Measurements from ENCODE around the gene ARAP3.

DNA sequence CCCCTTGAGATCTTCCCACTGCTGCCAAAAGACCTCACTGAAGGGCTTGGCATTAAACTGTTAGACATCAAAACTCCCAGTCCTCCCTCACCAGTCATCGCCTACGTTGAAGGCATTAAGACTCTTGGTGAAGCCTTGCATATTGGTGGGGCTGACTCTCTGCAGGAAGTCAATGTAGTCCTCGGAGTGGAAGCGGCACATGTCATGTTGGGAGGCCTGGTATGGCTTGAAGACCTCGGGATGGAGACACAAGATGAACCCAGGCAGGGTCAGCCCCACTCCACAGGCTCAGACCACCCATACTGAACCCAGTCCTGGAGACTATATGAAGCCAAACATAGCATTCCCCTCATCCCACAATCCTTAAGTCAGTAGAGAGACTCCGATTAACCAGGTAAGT lies 47.3 kb downstream of the ARAP3 start:
- TF ChIP-seq, protein P1, sequence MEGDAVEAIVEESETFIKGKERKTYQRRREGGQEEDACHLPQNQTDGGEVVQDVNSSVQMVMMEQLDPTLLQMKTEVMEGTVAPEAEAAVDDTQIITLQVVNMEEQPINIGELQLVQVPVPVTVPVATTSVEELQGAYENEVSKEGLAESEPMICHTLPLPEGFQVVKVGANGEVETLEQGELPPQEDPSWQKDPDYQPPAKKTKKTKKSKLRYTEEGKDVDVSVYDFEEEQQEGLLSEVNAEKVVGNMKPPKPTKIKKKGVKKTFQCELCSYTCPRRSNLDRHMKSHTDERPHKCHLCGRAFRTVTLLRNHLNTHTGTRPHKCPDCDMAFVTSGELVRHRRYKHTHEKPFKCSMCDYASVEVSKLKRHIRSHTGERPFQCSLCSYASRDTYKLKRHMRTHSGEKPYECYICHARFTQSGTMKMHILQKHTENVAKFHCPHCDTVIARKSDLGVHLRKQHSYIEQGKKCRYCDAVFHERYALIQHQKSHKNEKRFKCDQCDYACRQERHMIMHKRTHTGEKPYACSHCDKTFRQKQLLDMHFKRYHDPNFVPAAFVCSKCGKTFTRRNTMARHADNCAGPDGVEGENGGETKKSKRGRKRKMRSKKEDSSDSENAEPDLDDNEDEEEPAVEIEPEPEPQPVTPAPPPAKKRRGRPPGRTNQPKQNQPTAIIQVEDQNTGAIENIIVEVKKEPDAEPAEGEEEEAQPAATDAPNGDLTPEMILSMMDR (IDR thresholded peaks at IDR 0.05; ENCODE audit: insufficient read depth, low read depth, low read length) = no peak
- TF ChIP-seq EZH2 (IDR thresholded peaks at IDR 0.05; ENCODE audit: insufficient read depth, low read length) = no peak
